ENCODE measurements around the gene SDK2.

GRCh38 chr17:73532421-73532901 is 111.8 kb downstream of the SDK2 start:
- TF ChIP-seq CTCF (conservative IDR thresholded peaks at IDR 0.05 in 1 of 2, IDR thresholded peaks at IDR 0.05 in 1 of 2; ENCODE audit: extremely low read depth in 1 of 2, insufficient read depth in 1 of 2, low read depth in 1 of 2, low read length in 2 of 2) (no peak), EZH2 (IDR thresholded peaks at IDR 0.05; ENCODE audit: borderline replicate concordance, low read length) (no peak)
